ENCODE data around the gene ITGB3. TPM values are rescaled to one million over a fixed set of nuclear protein-coding genes. Genes with fewer than 3 reads are reported as not detected.

Gene ITGB3
- total and polyA plus RNA-seq, 9 of the 15 experiments (the other 6 are each of a cell fraction or from before 2014, with no cell fraction given) = 0.08 to 2.6 (median 0.62) TPM; not detected in 1

- TF ChIP-seq GATAD2B (IDR thresholded peaks at IDR 0.05; ENCODE audit: borderline replicate concordance) = peak; percentile 69
- 0 out of 2 replicates have a peak, but pooled peaks have one; percentile 47 for TF ChIP-seq ZNF584 (CRISPR knock-in tag; IDR thresholded peaks at IDR 0.05; ENCODE audit: low read depth)
- peak in 1 of 2 experiments; percentile 19; a peak in 1 of 4 replicates for TF ChIP-seq ZMIZ1 (IDR thresholded peaks at IDR 0.05; ENCODE audit: low read depth in 2 of 2, low read length in 2 of 2)
- TF ChIP-seq, protein P1, sequence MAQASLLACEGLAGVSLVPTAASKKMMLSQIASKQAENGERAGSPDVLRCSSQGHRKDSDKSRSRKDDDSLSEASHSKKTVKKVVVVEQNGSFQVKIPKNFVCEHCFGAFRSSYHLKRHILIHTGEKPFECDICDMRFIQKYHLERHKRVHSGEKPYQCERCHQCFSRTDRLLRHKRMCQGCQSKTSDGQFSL (CRISPR knock-in tag; IDR thresholded peaks at IDR 0.05) = no peak
- TF ChIP-seq, protein P1 (tag; IDR thresholded peaks at IDR 0.05) = no peak
- no peak for TF ChIP-seq FOXO4 (CRISPR knock-in tag; IDR thresholded peaks at IDR 0.05)
- no peak for TF ChIP-seq KAT7 (CRISPR knock-in tag; IDR thresholded peaks at IDR 0.05; ENCODE audit: borderline replicate concordance)
- 0 out of 2 replicates have a peak, but pooled peaks have one; percentile 18 for TF ChIP-seq ERF (CRISPR knock-in tag; IDR thresholded peaks at IDR 0.05)
- peak; percentile 59 for TF ChIP-seq MEIS2 (IDR thresholded peaks at IDR 0.05; ENCODE audit: partially characterized antibody)
- 0 out of 2 replicates have a peak, but pooled peaks have one; percentile 56 for TF ChIP-seq MBD1 (CRISPR knock-in tag; IDR thresholded peaks at IDR 0.05)
- TF ChIP-seq ZNF639 (CRISPR knock-in tag; conservative IDR thresholded peaks at IDR 0.05 in 1 of 2, IDR thresholded peaks at IDR 0.05 in 1 of 2) = peak in 1 of 2 experiments; percentile 44; a peak in 1 of 4 replicates
- peak; percentile 32 to 63 for TF ChIP-seq E2F6 (IDR thresholded peaks at IDR 0.05; ENCODE audit: borderline replicate concordance in 1 of 2, extremely low read depth in 1 of 2, insufficient read depth in 1 of 2, insufficient read length in 1 of 2, low read depth in 1 of 2, low read length in 1 of 2, poor library complexity in 1 of 2, severe bottlenecking in 1 of 2)
Measured at GRCh38 chr17:47229535-47230443, 23.8 kb upstream of the ITGB3 start (continued).
